Transverse colon (tissue), 4 donors: ENCODE results near the gene AP1AR. TPM values are rescaled to one million over a fixed set of nuclear protein-coding genes. Genes with fewer than 3 reads are reported as not detected.

Experiments used
- DNase-seq: peaks from one replicate; pipeline ENCODE4 v3.0.0-alpha.2; 2019
- H3K27ac ChIP-seq, 4 donors: fragments of 200-600 bp; sonication (generic); 2 replicates each; pipeline ENCODE4 v1.5.1; 2016 to 2018; ENCODE audit warnings: inconsistent platforms in 4 of 4
- H3K27me3 ChIP-seq: fragments of 200-600 bp; sonication (generic); 2 replicates; pipeline ENCODE4 v1.5.1; 2017; ENCODE audit warnings: inconsistent platforms
- H3K36me3 ChIP-seq, 4 donors: fragments of 200-600 bp; sonication (generic); 2 replicates each; pipeline ENCODE4 v1.5.1; 2017 to 2019; ENCODE audit warnings: inconsistent platforms in 4 of 4
- H3K4me1 ChIP-seq, 4 donors: fragments of 200-600 bp; sonication (generic); 2 replicates each; pipeline ENCODE4 v1.5.1; 2017 to 2020; ENCODE audit warnings: inconsistent platforms in 4 of 4
- H3K4me3 ChIP-seq, 4 donors: fragments of 200-600 bp; sonication (generic); 1 replicate in 1 of 4; 2 replicates in 3 of 4; pipeline versions ENCODE4 v1.5.1 to v1.6.1; 2017 to 2019; ENCODE audit warnings: inconsistent platforms in 4 of 4
- H3K9me3 ChIP-seq, 2 donors: fragments of 200-600 bp; sonication (generic); 2 replicates each; pipeline ENCODE4 v1.5.1; 2017 to 2019; ENCODE audit warnings: inconsistent platforms in 2 of 2
- CTCF ChIP-seq, 5 experiments: fragments of 200-600 bp in 3 of 5; fragments of 450-650 bp in 2 of 5; sonication (generic) in 3 of 5; IDR thresholded peaks; 1 replicate in 2 of 5; 2 replicates in 3 of 5; pipeline ENCODE4 v1.5.1; 2016 to 2017; ENCODE audit warnings: antibody characterized with exemption in 5 of 5, inconsistent platforms in 3 of 5, mild to moderate bottlenecking in 2 of 5, moderate library complexity in 1 of 5
- EP300 ChIP-seq: sonication (generic); formaldehyde crosslinking; IDR thresholded peaks from one replicate; pipeline ENCODE4 v1.6.1; 2017; ENCODE audit warnings: antibody characterized with exemption, low read depth
- POLR2A ChIP-seq: fragments of 450-650 bp; IDR thresholded peaks from one replicate; pipeline ENCODE4 v1.6.1; 2016; ENCODE audit warnings: antibody characterized with exemption, mild to moderate bottlenecking, moderate library complexity
- POLR2AphosphoS5 ChIP-seq, 3 donors: sonication (generic); formaldehyde crosslinking; IDR thresholded peaks; one replicate each; pipeline ENCODE4 v1.6.1; 2016; ENCODE audit warnings: antibody characterized with exemption in 3 of 3
- WGBS, 2 donors: methylation state at CpG; one replicate each; pipeline ENCODE4 v1.1.5; 2018; ENCODE audit warnings: low coverage in 1 of 2; 5-methylcytosine and 5-hydroxymethylcytosine counted together
- in situ Hi-C, 4 donors: fragments of 200-750 bp; cut with MboI; loops; one replicate each; pipeline versions ENCODE4 v1.15.0 to v1.15.1; 2017; ENCODE audit warnings: low sequenced_read_pairs in 3 of 4, low pct_ligation_motif_present in 1 of 4, low pct_unique_long_range_greater_than_20kb in 1 of 4
- intact Hi-C: fragments of 100-400 bp; cut with DNase I; formaldehyde crosslinking; loops from one replicate; pipeline ENCODE4 v1.15.1; 2023; ENCODE audit warnings: low total_unique reads
- total RNA-seq, 4 donors: library from RNA; depleted of rRNA; stranded (reverse); fragments of >200 nt; gene quantifications; one replicate each; pipeline ENCODE4 v1.1.0, GENCODE V29; 2016

The AP1AR gene
- total RNA-seq, 4 donors from 2014 or later, result 9.8 to 41.8 (median 38.7) TPM

GRCh38 chr4:112282860-112283667 lies 51.5 kb downstream of the AP1AR start:
- Histone ChIP-seq H3K27ac (no peak overlapping the region), H3K4me1 (peaks cover 8 to 27% (median 14%) of the 10 kb centered on the region in 4 donors), H3K4me3 (peak overlapping the region in 1 of 4 donors; percentile 83), H3K36me3 (no peaks in the 10 kb centered on the region), H3K9me3 (no peaks in the 10 kb centered on the region), H3K27me3 (no peaks in the 10 kb centered on the region)
- DNase-seq, result no peak
- WGBS, 2 donors, result 66% methylated on average over 4 of the region's 4 CpGs; no CpG with 5 or more reads in 1 of the 2 donors
- in situ Hi-C loops, result loop anchor here in 1 of 4 donors (10.0 kb wide), 1 partner anchor 48 kb away; the partner anchor contains the start of gene AP1AR
- TF ChIP-seq POLR2A (no peak), EP300 (no peak), CTCF (IDR thresholded peaks at IDR 0.05) (no peak), POLR2AphosphoS5 (IDR thresholded peaks at IDR 0.05) (no peak)
- intact Hi-C loops, result no loop called here

- Histone ChIP-seq H3K9me3 (no peaks in the 10 kb centered on the region), H3K4me1 (peaks cover 8 to 24% (median 14%) of the 10 kb centered on the region in 4 donors), H3K4me3 (peak overlapping the region in 3 of 4 donors; percentile 57 to 85 (median 83)), H3K27me3 (no peaks in the 10 kb centered on the region), H3K36me3 (no peaks in the 10 kb centered on the region), H3K27ac (peak overlapping the region; percentile 84 to 88 (median 86))
- WGBS, 2 donors, result 10 to 21% methylated on average over 4 to 6 of the region's 6 CpGs
- intact Hi-C loops, result no loop called here
- in situ Hi-C loops, result loop anchor here in 1 of 4 donors (10.0 kb wide), 1 partner anchor 49 kb away; the partner anchor contains the start of gene AP1AR
- DNase-seq, result no peak
- no peak for TF ChIP-seq POLR2AphosphoS5 (IDR thresholded peaks at IDR 0.05)
- TF ChIP-seq CTCF (IDR thresholded peaks at IDR 0.05), result no peak
- TF ChIP-seq POLR2A, result no peak
- TF ChIP-seq EP300, result no peak
These were observed 52.6 kb downstream of the AP1AR start for GRCh38 chr4:112284166-112284565.

- Histone ChIP-seq H3K4me1 (peaks cover 8 to 20% (median 14%) of the 10 kb centered on the region in 4 donors), H3K36me3 (no peaks in the 10 kb centered on the region), H3K4me3 (peak overlapping the region; percentile 57 to 97 (median 84)), H3K9me3 (no peaks in the 10 kb centered on the region), H3K27me3 (no peaks in the 10 kb centered on the region), H3K27ac (peak overlapping the region; percentile 84 to 88 (median 86))
- TF ChIP-seq POLR2A (no peak), POLR2AphosphoS5 (IDR thresholded peaks at IDR 0.05) (no peak), EP300 (no peak), CTCF (IDR thresholded peaks at IDR 0.05) (no peak)
- intact Hi-C loops, result no loop called here
- DNase-seq, result peak; percentile 27
- WGBS, 2 donors, result 0 to 1% methylated on average over 7 to 15 of the region's 15 CpGs
- in situ Hi-C loops, result loop anchor here in 1 of 4 donors (10.0 kb wide), 1 partner anchor 50 kb away; the partner anchor contains the start of gene AP1AR
These were observed 53.2 kb downstream of the AP1AR start for GRCh38 chr4:112284662-112285411.
